ENCODE results near the gene ZEB2. TPM values are rescaled to one million over a fixed set of nuclear protein-coding genes. Genes with fewer than 3 reads are reported as not detected.

ZEB2 gene
- total and polyA plus RNA-seq, 2 of the 8 experiments (the other 6 are each of a cell fraction or from before 2014, with no cell fraction given): 0.38 TPM; not detected in 1

DNA sequence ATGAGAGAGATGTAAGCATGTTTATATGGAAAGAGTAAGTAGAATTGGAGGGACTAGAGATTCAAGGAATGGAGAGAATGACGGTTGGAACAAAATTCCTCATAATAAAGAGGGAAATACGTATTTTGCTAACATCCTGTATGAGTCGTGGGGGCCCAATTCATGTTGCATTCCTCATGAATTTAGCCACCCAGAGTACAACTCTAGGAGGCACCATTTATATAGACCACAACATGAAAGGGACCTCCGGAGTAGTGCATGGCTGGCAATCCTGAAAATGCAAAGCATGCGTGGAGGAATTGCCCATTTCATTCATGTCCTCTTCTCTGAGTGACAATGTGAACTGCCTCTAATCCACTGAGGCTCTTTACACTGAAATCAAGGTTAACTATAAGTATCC is 168.2 kb downstream of the ZEB2 start:
- Histone ChIP-seq H2BK15ac (ENCODE audit: low read length) (no peak overlapping the region), H2AFZ (ENCODE audit: low read length) (no peak overlapping the region), H3K27ac (ENCODE audit: low read depth, low read length) (no peak overlapping the region), H3K4me3 (ENCODE audit: extremely low read depth in 1 of 4, insufficient read depth in 2 of 4, low read depth in 3 of 4, low read length in 4 of 4) (no peak overlapping the region), H3K4me2 (ENCODE audit: insufficient read depth in 1 of 2, low read depth in 2 of 2, low read length in 2 of 2) (no peak overlapping the region), H3K79me2 (ENCODE audit: control insufficient read depth in 1 of 2, insufficient read depth in 2 of 2, low read length in 2 of 2) (no peaks in the 10 kb centered on the region), H3K9ac (replicated peaks in 1 of 4; ENCODE audit: extremely low read depth in 1 of 4, low read depth in 3 of 4, low read length in 3 of 4) (no peak overlapping the region), H3K4ac (replicated peaks; ENCODE audit: insufficient read length, low read depth, low read length) (no peak overlapping the region), H3K56ac (replicated peaks; ENCODE audit: insufficient read length, low read depth, low read length) (no peak overlapping the region), H3K23me2 (ENCODE audit: low read depth, low read length) (no peaks in the 10 kb centered on the region), H3K4me1 (replicated peaks in 1 of 4; ENCODE audit: control insufficient read depth in 3 of 4, insufficient read depth in 4 of 4, low read length in 3 of 4) (peaks cover 0 to 10% (median 7%) of the 10 kb centered on the region in 4 experiments; a peak in 3 of 7 replicates), H4K8ac (ENCODE audit: extremely low read depth, insufficient read depth, low read length) (no peak overlapping the region), H4K20me1 (replicated peaks in 1 of 2; ENCODE audit: control insufficient read depth in 1 of 2, insufficient read depth in 2 of 2, low read length in 2 of 2) (no peaks in the 10 kb centered on the region), H3K14ac (ENCODE audit: insufficient read length) (no peak overlapping the region), H2BK12ac (ENCODE audit: low read depth, low read length) (no peak overlapping the region), H2BK20ac (ENCODE audit: low read length) (no peak overlapping the region), H2AK5ac (ENCODE audit: low read depth, low read length) (no peak overlapping the region), H3K79me1 (ENCODE audit: low read depth, low read length) (no peaks in the 10 kb centered on the region), H3K9me3 (ENCODE audit: insufficient read depth in 2 of 2, low read depth in 1 of 2, low read length in 1 of 2) (no peaks in the 10 kb centered on the region), H2BK120ac (replicated peaks; ENCODE audit: low read depth, low read length) (no peak overlapping the region), H2BK5ac (ENCODE audit: low read depth, low read length) (no peak overlapping the region), H3K18ac (ENCODE audit: extremely low read depth, low read length) (no peak overlapping the region), H3K23ac (ENCODE audit: insufficient read length) (no peak overlapping the region), H3K36me3 (ENCODE audit: control insufficient read depth in 2 of 4, insufficient read depth in 4 of 4, low read length in 3 of 4) (no peaks in the 10 kb centered on the region), H3K27me3 (replicated peaks in 1 of 4; ENCODE audit: control insufficient read depth in 3 of 4, extremely low read depth in 1 of 4, insufficient read depth in 3 of 4, low read length in 3 of 4) (no peaks in the 10 kb centered on the region), H4K91ac (replicated peaks; ENCODE audit: insufficient read length, low read length) (no peak overlapping the region), H4K5ac (ENCODE audit: insufficient read length, low read depth, low read length) (no peak overlapping the region)
- ChIA-PET POLR2A (ENCODE audit: partially characterized antibody) (no interaction called here), CTCF (ENCODE audit: partially characterized antibody) (no interaction called here)
- TF ChIP-seq KDM1A (IDR thresholded peaks at IDR 0.05; ENCODE audit: borderline replicate concordance, low read length) (no peak), POLR2AphosphoS5 (IDR thresholded peaks at IDR 0.05; ENCODE audit: low read depth, low read length) (no peak), TAF7 (optimal IDR thresholded peaks at IDR 0.05; ENCODE audit: borderline replicate concordance, low read depth, low read length) (no peak), MAFK (IDR thresholded peaks at IDR 0.05; ENCODE audit: low read depth, low read length) (no peak), POU5F1 (IDR thresholded peaks at IDR 0.05; ENCODE audit: low read depth, low read length) (no peak), YY1 (IDR thresholded peaks at IDR 0.05; ENCODE audit: low read depth, low read length) (no peak), NANOG (IDR thresholded peaks at IDR 0.05; ENCODE audit: insufficient read depth, low read depth, low read length, poor library complexity, severe bottlenecking) (no peak), POLR2A (IDR thresholded peaks at IDR 0.05; ENCODE audit: control extremely low read depth in 1 of 2, low read depth in 2 of 2, low read length in 2 of 2) (no peak), JUN (IDR thresholded peaks at IDR 0.05; ENCODE audit: low read depth, low read length) (no peak), SUZ12 (IDR thresholded peaks at IDR 0.05; ENCODE audit: low read length) (no peak), TCF12 (IDR thresholded peaks at IDR 0.05; ENCODE audit: low read depth, low read length) (no peak), EP300 (IDR thresholded peaks at IDR 0.05; ENCODE audit: borderline replicate concordance in 1 of 2, low read depth in 2 of 2, low read length in 2 of 2) (no peak), SP4 (IDR thresholded peaks at IDR 0.05; ENCODE audit: low read length) (no peak), SIX5 (IDR thresholded peaks at IDR 0.05; ENCODE audit: low read depth, low read length) (no peak), ZNF274 (IDR thresholded peaks at IDR 0.05; ENCODE audit: borderline replicate concordance, extremely low read depth, low read length) (no peak), RFX5 (IDR thresholded peaks at IDR 0.05; ENCODE audit: borderline replicate concordance, low read depth, low read length) (no peak)
- 90% methylated on average over 5 of the region's 5 CpGs; no CpG with 5 or more reads in 1 of the 2 experiments for WGBS, 2 experiments (ENCODE audit: extremely low coverage in 1 of 2, insufficient coverage in 1 of 2, insufficient read length in 1 of 2, insufficient replicate concordance in 2 of 2, low coverage in 1 of 2, low lambda C conversion rate in 2 of 2, missing lambda C conversion rate in 1 of 2)
- FAIRE-seq (no peak), DNase-seq (ENCODE audit: low read depth in 1 of 2, low spot score in 2 of 2) (no peak)
